GM11168 (cell line): ENCODE data around the gene VAV3.

Experiments
- in situ Hi-C: fragments of 300-500 bp; cut with MboI; formaldehyde crosslinking; loops from one replicate; pipeline ENCODE4 v1.12.0; 2022; ENCODE audit warnings: low sequenced_read_pairs; ENCODE audit not compliant: unreplicated experiment

The VAV3 gene

GRCh38 chr1:107555578-107555977 is 409.4 kb downstream of the VAV3 start:
- in situ Hi-C loops, result no loop called here

GRCh38 chr1:107552781-107553180 is 412.2 kb downstream of the VAV3 start:
- in situ Hi-C loops, result no loop called here

GRCh38 chr1:107551456-107551855 is 413.5 kb downstream of the VAV3 start:
- in situ Hi-C loops, result no loop called here

- in situ Hi-C loops, result no loop called here
These were observed 414.6 kb downstream of the VAV3 start for GRCh38 chr1:107550358-107550757.

- in situ Hi-C loops, result loop anchor here (25.0 kb wide), 2 partner anchors 262 to 362 kb away; no protein-coding TSS in a partner anchor
These were observed 415.7 kb downstream of the VAV3 start for GRCh38 chr1:107549152-107549810.

- in situ Hi-C loops, result loop anchor here (25.0 kb wide), 2 partner anchors 261 to 361 kb away; no protein-coding TSS in a partner anchor
These were observed 416.7 kb downstream of the VAV3 start for GRCh38 chr1:107548276-107548675.

GRCh38 chr1:107547363-107548155 is 417.4 kb downstream of the VAV3 start:
- in situ Hi-C loops, result loop anchor here (25.0 kb wide), 2 partner anchors 260 to 360 kb away; no protein-coding TSS in a partner anchor

- in situ Hi-C loops, result loop anchor here (25.0 kb wide), 2 partner anchors 259 to 359 kb away; no protein-coding TSS in a partner anchor
These were observed 418.4 kb downstream of the VAV3 start for GRCh38 chr1:107546576-107546975.

GRCh38 chr1:107545879-107546278 is 419.1 kb downstream of the VAV3 start:
- in situ Hi-C loops, result loop anchor here (25.0 kb wide), 2 partner anchors 259 to 359 kb away; no protein-coding TSS in a partner anchor

GRCh38 chr1:107545056-107545577 is 419.9 kb downstream of the VAV3 start:
- in situ Hi-C loops, result loop anchor here (25.0 kb wide), 2 partner anchors 258 to 358 kb away; no protein-coding TSS in a partner anchor

GRCh38 chr1:107544285-107544684 is 420.7 kb downstream of the VAV3 start:
- in situ Hi-C loops, result loop anchor here (25.0 kb wide), 2 partner anchors 257 to 357 kb away; no protein-coding TSS in a partner anchor

GRCh38 chr1:107541412-107541811 is 423.6 kb downstream of the VAV3 start:
- in situ Hi-C loops, result loop anchor here (25.0 kb wide), 2 partner anchors 254 to 354 kb away; no protein-coding TSS in a partner anchor

- in situ Hi-C loops, result loop anchor here (25.0 kb wide), 2 partner anchors 251 to 351 kb away; no protein-coding TSS in a partner anchor
These were observed 426.5 kb downstream of the VAV3 start for GRCh38 chr1:107538502-107538901.

- in situ Hi-C loops, result loop anchor here (25.0 kb wide), 2 partner anchors 249 to 349 kb away; no protein-coding TSS in a partner anchor
These were observed 428.7 kb downstream of the VAV3 start for GRCh38 chr1:107536266-107536665.

- in situ Hi-C loops, result loop anchor here (25.0 kb wide), 2 partner anchors 248 to 348 kb away; no protein-coding TSS in a partner anchor
These were observed 429.9 kb downstream of the VAV3 start for GRCh38 chr1:107535091-107535490.

- in situ Hi-C loops, result loop anchor here (25.0 kb wide), 2 partner anchors 247 to 347 kb away; no protein-coding TSS in a partner anchor
These were observed 430.3 kb downstream of the VAV3 start for GRCh38 chr1:107534632-107535031.

GRCh38 chr1:107533436-107533835 is 431.5 kb downstream of the VAV3 start:
- in situ Hi-C loops, result loop anchor here (25.0 kb wide), 2 partner anchors 246 to 346 kb away; no protein-coding TSS in a partner anchor

- in situ Hi-C loops, result loop anchor here (25.0 kb wide), 2 partner anchors 245 to 345 kb away; no protein-coding TSS in a partner anchor
These were observed 432.7 kb downstream of the VAV3 start for GRCh38 chr1:107532318-107532717.

GRCh38 chr1:107531065-107531908 is 433.7 kb downstream of the VAV3 start:
- in situ Hi-C loops, result loop anchor here (25.0 kb wide), 2 partner anchors 244 to 344 kb away; no protein-coding TSS in a partner anchor
